Measurements from ENCODE around the gene PGLYRP3.
A peak's percentile ranks its signal among the peaks of the same experiment; 100 is the strongest.

The PGLYRP3 gene

GRCh38 chr1:153262070-153262366 lies 50.7 kb downstream of the PGLYRP3 start:
- no peak for DNase-seq (ENCODE audit: low read depth in 4 of 4, low spot score in 1 of 4)

GRCh38 chr1:153261281-153262069 lies 51.3 kb downstream of the PGLYRP3 start:
- peak in 2 of 4 experiments; percentile 1 to 4 for DNase-seq (ENCODE audit: low read depth in 4 of 4, low spot score in 1 of 4)

GRCh38 chr1:153260585-153261280 lies 52.0 kb downstream of the PGLYRP3 start:
- DNase-seq (ENCODE audit: low read depth in 4 of 4, low spot score in 1 of 4) = no peak

GRCh38 chr1:153259387-153259786 lies 53.4 kb downstream of the PGLYRP3 start, which contains the start of gene LORICRIN:
TSS of gene LORICRIN (plus strand) at chr1:153259687. CDS start at chr1:153260950, 1,263 bp downstream.
- no peak for DNase-seq (ENCODE audit: low read depth in 4 of 4, low spot score in 1 of 4)

- DNase-seq (ENCODE audit: low read depth in 4 of 4, low spot score in 1 of 4) = no peak
Measured at GRCh38 chr1:153253693-153254092, 59.1 kb downstream of the PGLYRP3 start.

GRCh38 chr1:153253076-153253475 lies 59.7 kb downstream of the PGLYRP3 start:
- no peak for DNase-seq (ENCODE audit: low read depth in 4 of 4, low spot score in 1 of 4)

GRCh38 chr1:153251988-153252387 lies 60.8 kb downstream of the PGLYRP3 start:
- DNase-seq (ENCODE audit: low read depth in 4 of 4, low spot score in 1 of 4) = no peak

- no peak for DNase-seq (ENCODE audit: low read depth in 4 of 4, low spot score in 1 of 4)
Measured at GRCh38 chr1:153251562-153251961, 61.2 kb downstream of the PGLYRP3 start.

- DNase-seq (ENCODE audit: low read depth in 4 of 4, low spot score in 1 of 4) = no peak
Measured at GRCh38 chr1:153251087-153251486, 61.7 kb downstream of the PGLYRP3 start.

GRCh38 chr1:153250166-153250565 lies 62.6 kb downstream of the PGLYRP3 start:
- no peak for DNase-seq (ENCODE audit: low read depth in 4 of 4, low spot score in 1 of 4)

GRCh38 chr1:153248176-153248879 lies 64.4 kb downstream of the PGLYRP3 start:
- no peak for DNase-seq (ENCODE audit: low read depth in 4 of 4, low spot score in 1 of 4)

All from stimulated activated CD4-positive, alpha-beta T cell treated with anti-CD3 and anti-CD28 coated beads, Interleukin-1b, Interleukin-23, amount 100 ng/mL, for 24 hours (primary cell).